ENCODE measurements around the gene COX7B2.

The COX7B2 gene

DNA sequence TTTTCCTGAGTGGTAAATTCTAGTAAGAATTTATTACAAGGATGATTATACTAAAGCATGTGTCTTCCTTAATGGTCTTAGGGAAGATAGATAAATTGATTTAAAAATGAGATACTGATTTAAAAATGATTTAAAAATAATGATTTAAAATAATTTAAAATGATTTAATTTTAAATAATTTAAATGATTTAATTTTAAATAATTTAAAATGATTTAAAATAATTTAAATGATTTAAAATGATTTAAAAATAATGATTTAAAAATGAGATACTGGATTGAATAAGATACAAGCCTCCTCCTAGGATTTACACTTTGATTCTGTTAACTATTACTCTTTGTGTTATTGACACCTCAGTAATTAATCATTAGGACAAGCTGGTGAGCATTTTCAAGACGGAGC lies 59.0 kb downstream of the COX7B2 start:
- Histone ChIP-seq H3K27me3 (ENCODE audit: insufficient read depth, low read length) (no peaks in the 10 kb centered on the region), H3K79me2 (ENCODE audit: insufficient read depth, low read length) (no peaks in the 10 kb centered on the region), H2AFZ (ENCODE audit: low read length) (no peak overlapping the region), H3K9me3 (ENCODE audit: low read length) (no peaks in the 10 kb centered on the region), H4K20me1 (ENCODE audit: insufficient read depth, low read length) (no peaks in the 10 kb centered on the region), H3K4me2 (ENCODE audit: low read length) (no peak overlapping the region), H3K36me3 (ENCODE audit: insufficient read depth, low read length) (no peaks in the 10 kb centered on the region), H3K27ac (ENCODE audit: low read depth, low read length, poor library complexity, severe bottlenecking) (no peak overlapping the region), H3K4me3 (ENCODE audit: low read depth, low read length, poor library complexity, severe bottlenecking) (no peak overlapping the region), H3K9ac (ENCODE audit: low read length) (no peak overlapping the region), H3K9me2 (ENCODE audit: low read depth, low read length) (no peaks in the 10 kb centered on the region), H3F3A (ENCODE audit: insufficient read depth, low read length) (no peaks in the 10 kb centered on the region), H3K4me1 (ENCODE audit: insufficient read depth, low read length, severe bottlenecking) (no peaks in the 10 kb centered on the region)
- TF ChIP-seq CTCF (IDR thresholded peaks at IDR 0.05; ENCODE audit: low read length) (no peak), EZH2 (IDR thresholded peaks at IDR 0.05; ENCODE audit: borderline replicate concordance, low read length) (no peak)

- H3K4me1 ChIP-seq (ENCODE audit: insufficient read depth, low read length, severe bottlenecking) = no peaks in the 10 kb centered on the region
- TF ChIP-seq CTCF (IDR thresholded peaks at IDR 0.05; ENCODE audit: low read length) (peak; percentile 77), EZH2 (IDR thresholded peaks at IDR 0.05; ENCODE audit: borderline replicate concordance, low read length) (no peak)
- H3K4me3 ChIP-seq (ENCODE audit: low read depth, low read length, poor library complexity, severe bottlenecking) = no peak overlapping the region
These were observed 64.6 kb downstream of the COX7B2 start for GRCh38 chr4:46844325-46844917.

DNA sequence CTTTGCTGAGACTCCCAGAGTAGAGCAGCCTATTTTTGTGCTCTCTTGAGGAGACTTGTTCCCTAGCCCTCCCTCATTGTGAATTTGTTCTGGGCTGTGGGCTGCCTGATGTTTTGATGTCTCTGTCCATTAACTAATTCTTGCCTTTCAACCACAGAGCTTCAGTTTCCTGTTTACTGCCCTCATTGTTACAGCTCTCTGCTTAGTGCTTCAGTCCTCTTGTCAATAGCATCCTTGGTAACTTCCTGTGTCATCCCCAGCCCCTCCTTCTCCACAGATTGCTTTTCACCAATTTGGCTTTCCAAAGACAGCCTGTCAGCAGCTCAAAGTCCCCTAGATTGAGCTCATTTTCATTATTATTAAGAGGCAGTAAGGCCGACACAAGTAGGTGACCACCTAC lies 69.9 kb downstream of the COX7B2 start:
- no peak overlapping the region for H3K27ac ChIP-seq (ENCODE audit: low read depth, low read length, poor library complexity, severe bottlenecking)
- no peaks in the 10 kb centered on the region for H3F3A ChIP-seq (ENCODE audit: insufficient read depth, low read length)
- H3K9me3 ChIP-seq (ENCODE audit: low read length) = no peaks in the 10 kb centered on the region
- no peaks in the 10 kb centered on the region for H3K36me3 ChIP-seq (ENCODE audit: insufficient read depth, low read length)
- H3K4me1 ChIP-seq (ENCODE audit: insufficient read depth, low read length, severe bottlenecking) = no peaks in the 10 kb centered on the region
- TF ChIP-seq EZH2 (IDR thresholded peaks at IDR 0.05; ENCODE audit: borderline replicate concordance, low read length) = no peak
- no peak for TF ChIP-seq CTCF (IDR thresholded peaks at IDR 0.05; ENCODE audit: low read length)
- no peak overlapping the region for H3K4me3 ChIP-seq (ENCODE audit: low read depth, low read length, poor library complexity, severe bottlenecking)
- no peaks in the 10 kb centered on the region for H3K79me2 ChIP-seq (ENCODE audit: insufficient read depth, low read length)
- H3K9me2 ChIP-seq (ENCODE audit: low read depth, low read length) = no peaks in the 10 kb centered on the region
- no peak overlapping the region for H2AFZ ChIP-seq (ENCODE audit: low read length)
- H4K20me1 ChIP-seq (ENCODE audit: insufficient read depth, low read length) = no peaks in the 10 kb centered on the region
- H3K9ac ChIP-seq (ENCODE audit: low read length) = no peak overlapping the region
- no peaks in the 10 kb centered on the region for H3K27me3 ChIP-seq (ENCODE audit: insufficient read depth, low read length)
- H3K4me2 ChIP-seq (ENCODE audit: low read length) = no peak overlapping the region

More at GRCh38 chr4:46844325-46844917, 64.6 kb downstream of the COX7B2 start:
- Histone ChIP-seq H3K9me2 (ENCODE audit: low read depth, low read length) (no peaks in the 10 kb centered on the region), H3F3A (ENCODE audit: insufficient read depth, low read length) (no peaks in the 10 kb centered on the region), H3K9ac (ENCODE audit: low read length) (no peak overlapping the region), H3K79me2 (ENCODE audit: insufficient read depth, low read length) (no peaks in the 10 kb centered on the region), H3K9me3 (ENCODE audit: low read length) (no peaks in the 10 kb centered on the region), H3K4me2 (ENCODE audit: low read length) (no peak overlapping the region), H3K27me3 (ENCODE audit: insufficient read depth, low read length) (no peaks in the 10 kb centered on the region), H3K27ac (ENCODE audit: low read depth, low read length, poor library complexity, severe bottlenecking) (no peak overlapping the region), H4K20me1 (ENCODE audit: insufficient read depth, low read length) (no peaks in the 10 kb centered on the region), H3K36me3 (ENCODE audit: insufficient read depth, low read length) (no peaks in the 10 kb centered on the region), H2AFZ (ENCODE audit: low read length) (no peak overlapping the region)
